MM.1S (cell line): ENCODE results near the gene PCSK9.

ENCODE experiments used
- EZH2 ChIP-seq: fragments of 300-600 bp; sonication (generic); optimal IDR thresholded peaks from 2 replicates; pipeline ENCODE3; 2017; ENCODE audit warnings: low read depth, mild to moderate bottlenecking, antibody characterized with exemption, low read length, mixed read lengths
- EZH2phosphoT487 ChIP-seq: fragments of 300-600 bp; sonication (generic); IDR thresholded peaks from 2 replicates; pipeline ENCODE4 v1.6.1; 2018; ENCODE audit warnings: antibody characterized with exemption, low read length
- TF ChIP-seq, protein P1 (sequence below): fragments of 300-600 bp; sonication (generic); IDR thresholded peaks from 2 replicates; pipeline ENCODE4 v1.5.1; 2016; ENCODE audit warnings: antibody characterized with exemption, low read length, mixed read lengths

GRCh38 chr1:55050283-55050682, 10.9 kb downstream of the PCSK9 start:
- TF ChIP-seq, protein P1, sequence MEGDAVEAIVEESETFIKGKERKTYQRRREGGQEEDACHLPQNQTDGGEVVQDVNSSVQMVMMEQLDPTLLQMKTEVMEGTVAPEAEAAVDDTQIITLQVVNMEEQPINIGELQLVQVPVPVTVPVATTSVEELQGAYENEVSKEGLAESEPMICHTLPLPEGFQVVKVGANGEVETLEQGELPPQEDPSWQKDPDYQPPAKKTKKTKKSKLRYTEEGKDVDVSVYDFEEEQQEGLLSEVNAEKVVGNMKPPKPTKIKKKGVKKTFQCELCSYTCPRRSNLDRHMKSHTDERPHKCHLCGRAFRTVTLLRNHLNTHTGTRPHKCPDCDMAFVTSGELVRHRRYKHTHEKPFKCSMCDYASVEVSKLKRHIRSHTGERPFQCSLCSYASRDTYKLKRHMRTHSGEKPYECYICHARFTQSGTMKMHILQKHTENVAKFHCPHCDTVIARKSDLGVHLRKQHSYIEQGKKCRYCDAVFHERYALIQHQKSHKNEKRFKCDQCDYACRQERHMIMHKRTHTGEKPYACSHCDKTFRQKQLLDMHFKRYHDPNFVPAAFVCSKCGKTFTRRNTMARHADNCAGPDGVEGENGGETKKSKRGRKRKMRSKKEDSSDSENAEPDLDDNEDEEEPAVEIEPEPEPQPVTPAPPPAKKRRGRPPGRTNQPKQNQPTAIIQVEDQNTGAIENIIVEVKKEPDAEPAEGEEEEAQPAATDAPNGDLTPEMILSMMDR, result no peak
- TF ChIP-seq EZH2 (no peak), EZH2phosphoT487 (no peak)
